HG02943 (cell line): ENCODE measurements around the gene IL31RA.
"Not testable (repeated sequence)": the region's sequence is repeated elsewhere in the genome, so short reads cannot be mapped to it uniquely, and the experiment has no call there.

Experiments
- ATAC-seq: cut with Tn5 transposase; IDR thresholded peaks from one replicate; pipeline ENCODE4 v1.9.1; 2021; ENCODE audit warnings: mild to moderate bottlenecking, low read depth, moderate library complexity; ENCODE audit not compliant: unreplicated experiment

IL31RA gene

GRCh38 chr5:55850839-55851674, at the start of gene IL31RA:
TSS of gene IL31RA (plus strand) at chr5:55851357. CDS start at chr5:55851571, 214 bp downstream.
- ATAC-seq, result no peak

- not testable (repeated sequence) for ATAC-seq
These were observed 42.3 kb upstream of the IL31RA start for GRCh38 chr5:55808814-55809213.

GRCh38 chr5:55815939-55816338, 35.2 kb upstream of the IL31RA start:
- ATAC-seq, result not testable (repeated sequence)

GRCh38 chr5:55816342-55816741, 34.8 kb upstream of the IL31RA start:
- ATAC-seq, result no peak

- ATAC-seq, result no peak
These were observed 34.1 kb upstream of the IL31RA start for GRCh38 chr5:55817030-55817429.

- no peak for ATAC-seq
These were observed 30.7 kb upstream of the IL31RA start for GRCh38 chr5:55820488-55820887.

- no peak for ATAC-seq
These were observed 29.2 kb upstream of the IL31RA start for GRCh38 chr5:55821731-55822512.

GRCh38 chr5:55823151-55823796, 27.9 kb upstream of the IL31RA start:
- ATAC-seq, result no peak

- ATAC-seq, result no peak
These were observed 21.2 kb upstream of the IL31RA start for GRCh38 chr5:55829956-55830355.

GRCh38 chr5:55832446-55832845, 18.7 kb upstream of the IL31RA start:
- ATAC-seq, result no peak

GRCh38 chr5:55836191-55836590, 15.0 kb upstream of the IL31RA start:
- no peak for ATAC-seq

GRCh38 chr5:55841976-55842375, 9.2 kb upstream of the IL31RA start:
- no peak for ATAC-seq

GRCh38 chr5:55847837-55848236, 3.3 kb upstream of the IL31RA start:
- no peak for ATAC-seq

GRCh38 chr5:55848783-55849182, 2.4 kb upstream of the IL31RA start:
- no peak for ATAC-seq

- ATAC-seq, result no peak
These were observed 470 bp downstream of the IL31RA start for GRCh38 chr5:55851675-55851979.

- ATAC-seq, result no peak
These were observed 1.3 kb downstream of the IL31RA start for GRCh38 chr5:55852503-55852902.

GRCh38 chr5:55853041-55853670, 2.0 kb downstream of the IL31RA start:
- no peak for ATAC-seq

GRCh38 chr5:55853818-55854217, 2.7 kb downstream of the IL31RA start:
- ATAC-seq, result no peak

- ATAC-seq, result no peak
These were observed 4.4 kb downstream of the IL31RA start for GRCh38 chr5:55855509-55855908.

- ATAC-seq, result no peak
These were observed 5.5 kb downstream of the IL31RA start for GRCh38 chr5:55856516-55857246.
